Fibroblast of pulmonary artery (primary cell): ENCODE results near the gene DTYMK.
"Not testable (repeated sequence)": the region's sequence is repeated elsewhere in the genome, so short reads cannot be mapped to it uniquely, and the experiment has no call there.

Source experiments
- DNase-seq: peaks from one replicate; pipeline ENCODE4 v3.0.0-alpha.2; 2010; ENCODE audit warnings: low read depth
- H3K4me3 ChIP-seq: replicated peaks from 2 replicates; pipeline ENCODE4 v1.5.1; 2011; ENCODE audit warnings: low read depth, mild to moderate bottlenecking, control low read depth, low read length, moderate library complexity
- TF ChIP-seq, protein P1 (sequence below): IDR thresholded peaks from 2 replicates; pipeline ENCODE4 v1.5.1; 2011; ENCODE audit warnings: mild to moderate bottlenecking, control low read depth, low read length, inconsistent platforms; ENCODE audit errors: missing control alignments

DTYMK gene, protein sequence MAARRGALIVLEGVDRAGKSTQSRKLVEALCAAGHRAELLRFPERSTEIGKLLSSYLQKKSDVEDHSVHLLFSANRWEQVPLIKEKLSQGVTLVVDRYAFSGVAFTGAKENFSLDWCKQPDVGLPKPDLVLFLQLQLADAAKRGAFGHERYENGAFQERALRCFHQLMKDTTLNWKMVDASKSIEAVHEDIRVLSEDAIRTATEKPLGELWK

DNA sequence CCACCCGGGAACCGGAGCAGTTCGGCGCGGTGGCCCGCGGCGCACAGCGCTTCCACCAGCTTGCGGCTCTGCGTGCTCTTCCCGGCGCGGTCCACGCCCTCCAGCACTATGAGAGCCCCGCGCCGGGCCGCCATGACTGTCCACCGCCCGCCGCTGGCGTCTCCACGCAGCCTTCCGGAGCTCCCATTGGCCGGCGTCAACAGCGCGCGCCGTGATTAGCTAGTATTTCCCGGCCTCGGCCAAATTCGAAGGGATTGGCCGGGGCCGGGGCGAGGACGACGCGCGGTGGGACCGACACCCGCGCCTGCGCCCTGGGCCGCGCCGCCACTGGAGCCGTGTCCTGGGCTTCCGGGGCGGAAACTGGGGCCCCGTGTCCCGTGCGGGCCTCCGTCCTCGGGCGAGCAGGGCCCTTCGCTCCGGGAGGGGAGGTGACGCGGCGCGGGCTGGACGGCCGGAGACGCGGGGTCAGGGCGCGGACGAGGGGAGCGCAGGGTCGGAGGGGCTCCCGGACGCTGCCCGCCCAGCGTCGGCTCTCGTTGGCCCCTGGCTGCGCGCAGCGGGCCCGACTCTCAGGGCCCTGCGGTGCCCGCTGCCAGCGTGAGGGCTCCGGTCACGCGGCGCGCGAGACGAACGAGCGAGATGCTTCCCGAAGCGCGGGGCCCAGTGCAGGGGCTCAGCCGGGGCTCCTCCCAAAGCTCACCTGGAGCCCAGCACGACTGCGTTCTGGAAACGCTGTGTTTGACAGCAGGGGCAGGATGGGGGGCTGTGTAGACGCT is at the start of gene DTYMK:
Gene DTYMK, minus strand, starts transcription at position 166 of the 776 bp plus-strand sequence. Its CDS starts 32 bp downstream, at position 134.
- H3K4me3 ChIP-seq = peak within 1 kb of the TSS; percentile 96
- TF ChIP-seq, protein P1, sequence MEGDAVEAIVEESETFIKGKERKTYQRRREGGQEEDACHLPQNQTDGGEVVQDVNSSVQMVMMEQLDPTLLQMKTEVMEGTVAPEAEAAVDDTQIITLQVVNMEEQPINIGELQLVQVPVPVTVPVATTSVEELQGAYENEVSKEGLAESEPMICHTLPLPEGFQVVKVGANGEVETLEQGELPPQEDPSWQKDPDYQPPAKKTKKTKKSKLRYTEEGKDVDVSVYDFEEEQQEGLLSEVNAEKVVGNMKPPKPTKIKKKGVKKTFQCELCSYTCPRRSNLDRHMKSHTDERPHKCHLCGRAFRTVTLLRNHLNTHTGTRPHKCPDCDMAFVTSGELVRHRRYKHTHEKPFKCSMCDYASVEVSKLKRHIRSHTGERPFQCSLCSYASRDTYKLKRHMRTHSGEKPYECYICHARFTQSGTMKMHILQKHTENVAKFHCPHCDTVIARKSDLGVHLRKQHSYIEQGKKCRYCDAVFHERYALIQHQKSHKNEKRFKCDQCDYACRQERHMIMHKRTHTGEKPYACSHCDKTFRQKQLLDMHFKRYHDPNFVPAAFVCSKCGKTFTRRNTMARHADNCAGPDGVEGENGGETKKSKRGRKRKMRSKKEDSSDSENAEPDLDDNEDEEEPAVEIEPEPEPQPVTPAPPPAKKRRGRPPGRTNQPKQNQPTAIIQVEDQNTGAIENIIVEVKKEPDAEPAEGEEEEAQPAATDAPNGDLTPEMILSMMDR = no peak
- DNase-seq = peak; percentile 95

DNA sequence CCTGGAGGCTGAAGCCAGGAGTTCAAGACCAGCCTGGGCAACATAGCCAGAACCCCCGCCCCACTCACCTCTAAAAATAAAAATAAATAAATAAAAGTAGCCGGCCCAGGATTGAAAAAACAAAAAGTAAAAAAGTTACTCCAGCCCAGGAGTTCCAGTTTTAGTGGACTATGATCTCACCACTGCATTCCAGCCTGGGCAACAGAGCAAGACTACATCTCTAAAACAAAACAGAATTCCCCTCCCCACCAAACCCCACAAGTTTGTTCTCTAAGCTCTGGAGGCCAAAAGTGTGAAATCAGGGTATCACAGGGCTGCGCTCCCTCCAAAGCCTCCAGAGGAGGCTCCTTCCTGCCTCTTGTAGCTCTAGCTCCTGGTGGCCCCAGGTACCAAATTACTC is 49.5 kb upstream of the DTYMK start:
- TF ChIP-seq, protein P1 = no peak
- no peak overlapping the region for H3K4me3 ChIP-seq
- DNase-seq = no peak

DNA sequence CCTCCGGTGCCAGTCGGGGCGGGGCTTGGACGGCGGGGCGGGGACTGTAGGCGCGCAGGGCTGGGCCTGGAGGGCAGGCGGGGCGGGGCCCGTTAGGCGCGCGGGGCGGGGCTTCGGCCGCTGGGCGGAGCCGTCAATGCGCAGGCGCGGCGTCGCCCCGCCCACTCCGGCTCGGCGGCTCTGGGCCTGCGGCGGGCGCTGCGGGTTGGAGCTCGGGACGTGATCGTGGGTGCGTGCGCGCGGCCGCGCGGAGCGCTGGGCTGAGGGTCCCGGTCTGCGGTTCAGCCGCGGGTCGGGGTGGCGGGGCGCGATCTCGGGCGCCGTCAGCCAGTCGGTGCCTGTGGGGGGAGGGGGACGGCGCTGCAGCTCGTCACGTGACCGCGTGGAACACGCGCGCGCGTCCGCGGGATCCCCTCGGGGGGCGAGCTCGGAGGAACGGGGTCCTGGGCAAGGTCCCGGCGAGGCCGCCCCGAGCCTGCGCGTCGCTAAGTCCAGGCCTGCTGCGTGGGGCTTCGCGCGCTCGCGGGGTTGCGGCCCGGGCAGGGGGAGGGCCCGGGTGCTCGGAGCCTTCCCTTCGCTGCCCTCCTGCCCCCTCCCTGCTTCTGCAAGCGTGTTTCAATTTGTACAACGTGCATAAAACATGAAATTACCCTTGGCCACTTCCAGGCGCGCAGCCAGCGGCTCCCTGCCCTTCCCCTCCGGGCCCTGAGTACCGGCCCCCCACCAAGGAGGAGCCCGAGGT is 48.0 kb upstream of the DTYMK start, which contains the start of gene D2HGDH:
Gene D2HGDH, plus strand, starts transcription at position 164 of the 742 bp plus-strand sequence. CDS start 595 bp downstream, outside the sequence.
- peak within 1 kb of the TSS; percentile 74 for H3K4me3 ChIP-seq
- TF ChIP-seq, protein P1 = no peak
- peak; percentile 82 for DNase-seq

DNA sequence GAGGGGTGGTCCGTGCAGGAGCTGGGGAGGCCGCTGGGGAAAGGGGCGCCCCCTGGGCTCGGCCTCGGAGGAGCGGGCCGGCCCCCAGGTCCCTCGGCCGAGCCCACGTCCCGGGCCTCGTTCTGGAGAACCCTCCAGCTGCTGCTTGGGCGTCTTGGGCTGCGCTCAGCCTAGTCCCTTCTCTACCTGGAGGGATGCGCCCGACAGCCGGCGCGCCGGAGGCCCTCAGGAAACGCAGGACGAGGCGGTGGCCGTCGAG is 47.5 kb upstream of the DTYMK start:
- TF ChIP-seq, protein P1 = no peak
- DNase-seq = no peak
- H3K4me3 ChIP-seq = peak overlapping the region; percentile 48

DNA sequence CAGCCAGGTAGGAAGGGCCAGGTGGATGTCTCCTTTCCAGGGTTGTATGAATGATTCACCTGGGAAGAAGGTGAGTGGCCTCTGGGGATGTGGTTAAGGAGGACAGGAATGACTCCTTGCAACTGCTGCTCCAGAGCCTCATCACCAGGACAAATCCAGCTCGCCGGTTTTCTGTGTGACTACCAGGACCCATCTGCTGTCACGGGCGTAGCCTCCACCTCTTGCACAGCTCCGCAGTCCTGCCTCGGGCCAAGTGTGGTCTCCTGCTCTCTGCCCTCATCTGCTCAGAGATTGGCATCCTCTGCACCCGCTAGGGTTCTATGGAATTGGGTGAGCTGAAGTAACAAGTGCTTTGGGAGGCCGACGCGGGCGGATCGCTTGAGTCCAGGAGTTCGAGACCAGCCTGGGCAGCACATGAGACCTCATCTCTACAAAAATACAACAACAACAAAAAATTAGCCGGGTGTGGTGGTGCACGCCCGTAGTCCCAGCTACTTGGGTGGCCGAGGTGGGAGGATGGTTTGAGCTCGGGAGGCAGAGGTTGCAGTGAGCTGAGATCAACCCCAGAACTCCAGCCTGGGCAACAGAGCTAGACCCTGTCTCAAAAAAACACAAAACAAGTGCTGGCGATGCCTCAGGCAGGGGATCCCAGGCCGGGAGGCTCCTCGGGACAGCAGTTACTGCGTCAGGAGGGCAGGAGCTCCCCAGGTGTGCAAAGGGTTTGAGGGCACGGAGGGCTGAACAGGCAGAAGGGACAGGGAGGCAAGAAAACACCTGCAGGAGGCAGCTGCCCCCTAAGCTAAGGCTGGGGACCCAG is 47.0 kb upstream of the DTYMK start:
- peak overlapping the region; percentile 48 for H3K4me3 ChIP-seq
- TF ChIP-seq, protein P1 = no peak
- no peak for DNase-seq

DNA sequence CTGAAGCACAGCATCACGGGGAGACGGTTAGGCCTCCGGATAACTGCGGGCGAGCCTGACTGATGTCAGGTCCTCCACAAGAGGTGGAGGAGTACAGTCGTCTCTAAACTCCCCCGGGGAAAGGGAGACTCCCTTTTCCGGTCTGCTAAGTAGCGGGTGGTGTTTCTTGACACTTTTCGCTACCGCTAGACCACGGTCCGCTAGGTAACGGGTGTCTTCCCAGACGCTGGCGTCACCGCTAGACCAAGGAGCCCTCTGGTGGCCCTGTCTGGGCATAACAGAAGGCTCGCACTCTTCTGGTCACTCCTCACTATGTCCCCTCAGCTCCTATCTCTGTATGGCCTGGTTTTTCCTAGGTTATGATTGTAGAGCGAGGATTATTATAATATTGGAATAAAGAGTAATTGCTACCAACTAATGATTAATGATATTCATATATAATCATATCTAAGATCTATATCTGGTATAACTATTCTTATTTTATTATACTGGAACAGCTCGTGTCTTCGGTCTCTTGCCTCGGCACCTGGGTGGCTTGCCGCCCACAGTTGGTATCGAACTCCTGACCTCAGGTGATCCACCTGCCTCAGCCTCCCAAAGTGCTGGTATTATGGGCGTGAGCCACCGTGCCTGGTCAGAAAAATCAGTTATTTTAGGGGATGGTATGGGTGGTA is 46.0 kb upstream of the DTYMK start:
- peak; percentile 67 for DNase-seq
- not testable (repeated sequence) for H3K4me3 ChIP-seq
- TF ChIP-seq, protein P1 = peak; percentile 37
